IPS-18a (cell line): ENCODE data around the gene AKAP13.
"Not testable (repeated sequence)": the region's sequence is repeated elsewhere in the genome, so short reads cannot be mapped to it uniquely, and the experiment has no call there.

ENCODE experiments used
- H3K27ac ChIP-seq: one replicate; pipeline ENCODE4 v1.5.1; 2013; ENCODE audit warnings: low read length
- H3K27me3 ChIP-seq: one replicate; pipeline ENCODE4 v1.6.1; 2013; ENCODE audit warnings: mild to moderate bottlenecking, low read length; ENCODE audit not compliant: control insufficient read depth, insufficient read depth
- H3K36me3 ChIP-seq: one replicate; pipeline ENCODE4 v1.6.1; 2013; ENCODE audit warnings: low read depth, low read length; ENCODE audit not compliant: control insufficient read depth
- H3K4me1 ChIP-seq: one replicate; pipeline ENCODE4 v1.6.1; 2013; ENCODE audit warnings: low read depth, low read length; ENCODE audit not compliant: control insufficient read depth
- H3K4me3 ChIP-seq: one replicate; pipeline ENCODE4 v1.5.1; 2013; ENCODE audit warnings: low read length
- H3K9ac ChIP-seq: one replicate; pipeline ENCODE4 v1.6.1; 2013; ENCODE audit warnings: mild to moderate bottlenecking, low read length, moderate library complexity
- H3K9me3 ChIP-seq: one replicate; pipeline ENCODE4 v1.6.1; 2013; ENCODE audit warnings: low read depth, low read length; ENCODE audit not compliant: control insufficient read depth

The AKAP13 gene

DNA sequence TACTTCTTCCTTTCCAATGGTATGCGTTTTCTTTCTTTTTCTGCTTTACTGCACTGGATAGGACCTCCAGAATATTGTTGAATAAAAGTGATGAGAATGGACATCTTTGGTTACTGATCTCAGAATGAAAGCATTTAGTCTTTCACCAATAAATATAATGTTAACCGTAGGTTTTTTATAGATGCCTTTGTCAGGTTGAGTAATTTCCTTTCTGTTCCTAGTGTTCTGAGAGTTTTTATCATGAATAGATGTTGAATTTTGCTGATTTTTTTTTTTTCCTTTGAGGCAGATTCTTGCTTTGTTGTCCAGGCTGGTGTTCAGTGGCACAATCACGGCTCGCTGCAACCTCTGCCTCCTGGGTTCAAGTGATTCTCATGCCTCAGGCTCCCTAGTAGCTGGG lies 255.9 kb downstream of the AKAP13 start:
- Histone ChIP-seq H3K27me3 (no peaks in the 10 kb centered on the region), H3K4me3 (no peak overlapping the region), H3K9ac (no peak overlapping the region), H3K36me3 (peaks cover 10% of the 10 kb centered on the region), H3K9me3 (no peaks in the 10 kb centered on the region), H3K27ac (no peak overlapping the region), H3K4me1 (no peaks in the 10 kb centered on the region)

DNA sequence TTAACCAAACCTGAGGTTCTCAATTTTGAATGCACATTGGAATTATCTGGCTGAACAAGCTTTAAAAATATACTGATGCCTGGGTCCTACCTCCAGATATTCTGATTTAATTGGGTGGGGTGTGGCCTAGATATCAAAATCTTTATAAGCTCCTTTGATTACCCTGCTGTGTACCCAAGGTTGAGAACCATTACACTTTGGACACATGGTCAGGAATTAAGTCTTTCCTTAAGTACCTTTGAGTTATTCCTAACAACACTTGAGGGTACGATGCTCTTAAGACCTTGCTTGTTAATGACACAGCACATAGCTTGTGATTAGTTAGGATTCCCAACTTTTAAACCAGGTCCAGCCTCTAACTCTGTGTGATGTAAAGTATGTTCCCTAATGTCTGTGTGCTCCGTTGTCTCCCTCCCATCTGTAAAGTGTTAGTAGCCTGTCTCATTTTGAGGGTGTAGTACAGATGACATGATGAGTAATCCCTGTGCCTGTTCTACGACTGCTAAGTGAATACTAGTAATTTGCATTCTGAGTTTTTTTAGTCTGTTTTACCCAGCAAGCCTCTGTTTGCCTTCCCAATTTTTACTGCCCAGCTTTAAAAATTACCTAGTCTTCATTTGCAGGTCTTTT lies 259.5 kb downstream of the AKAP13 start:
- Histone ChIP-seq H3K9me3 (no peaks in the 10 kb centered on the region), H3K4me3 (no peak overlapping the region), H3K9ac (no peak overlapping the region), H3K4me1 (no peaks in the 10 kb centered on the region), H3K36me3 (peaks cover 14% of the 10 kb centered on the region), H3K27me3 (no peaks in the 10 kb centered on the region), H3K27ac (no peak overlapping the region)

DNA sequence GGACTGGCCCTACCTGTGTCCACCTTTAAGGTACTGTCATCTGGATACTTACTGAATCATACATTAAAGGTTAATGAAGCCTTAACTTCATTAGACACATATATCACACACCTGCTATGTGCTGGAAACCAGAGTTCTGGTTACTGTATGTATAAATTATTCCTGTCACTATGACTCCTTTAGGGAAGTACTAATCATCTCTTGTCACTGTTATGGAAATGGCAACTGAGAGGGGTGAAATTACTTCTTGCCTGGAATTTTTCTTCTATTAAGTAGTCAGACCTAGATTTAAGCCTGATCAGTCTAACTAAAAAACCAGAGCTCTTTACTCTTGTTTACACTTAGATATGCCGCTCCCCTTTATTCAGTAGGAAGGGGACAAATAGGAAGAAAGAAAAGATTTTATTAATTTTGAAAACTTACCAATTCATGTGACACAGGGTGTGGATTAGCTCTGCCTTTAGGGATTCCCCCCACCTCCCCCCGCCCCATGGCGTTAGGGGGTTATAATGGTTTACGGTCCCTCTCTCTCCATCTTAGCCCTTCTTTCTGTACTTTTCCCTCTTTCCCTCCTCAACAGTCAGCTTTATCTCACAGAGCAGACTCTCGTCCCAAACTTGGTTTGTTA lies 261.8 kb downstream of the AKAP13 start:
- no peak overlapping the region for H3K9ac ChIP-seq
- no peaks in the 10 kb centered on the region for H3K4me1 ChIP-seq
- H3K36me3 ChIP-seq, result peaks cover 14% of the 10 kb centered on the region
- H3K27me3 ChIP-seq, result no peaks in the 10 kb centered on the region
- no peaks in the 10 kb centered on the region for H3K9me3 ChIP-seq
- H3K27ac ChIP-seq, result no peak overlapping the region
- no peak overlapping the region for H3K4me3 ChIP-seq

DNA sequence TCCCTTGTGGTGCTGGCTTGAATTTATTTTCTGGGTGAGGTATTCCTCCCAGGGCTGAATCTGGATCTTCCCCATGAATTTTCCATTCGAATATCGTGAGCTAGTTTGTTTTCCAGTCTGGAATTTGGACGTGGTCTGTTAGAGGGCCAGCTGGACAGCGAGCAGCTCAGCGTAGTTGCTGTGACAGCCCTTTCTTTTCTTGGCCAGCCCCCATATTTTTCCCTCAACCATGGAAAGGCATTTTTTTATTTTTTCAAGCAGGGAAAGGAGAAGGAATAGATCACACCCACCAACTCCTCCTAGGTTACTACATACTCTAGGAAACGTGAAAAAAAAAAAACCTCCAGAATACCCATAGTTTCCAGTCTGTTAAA lies 262.3 kb downstream of the AKAP13 start:
- no peaks in the 10 kb centered on the region for H3K9me3 ChIP-seq
- no peak overlapping the region for H3K4me3 ChIP-seq
- H3K9ac ChIP-seq, result no peak overlapping the region
- H3K4me1 ChIP-seq, result no peaks in the 10 kb centered on the region
- no peaks in the 10 kb centered on the region for H3K27me3 ChIP-seq
- peaks cover 14% of the 10 kb centered on the region for H3K36me3 ChIP-seq
- no peak overlapping the region for H3K27ac ChIP-seq

DNA sequence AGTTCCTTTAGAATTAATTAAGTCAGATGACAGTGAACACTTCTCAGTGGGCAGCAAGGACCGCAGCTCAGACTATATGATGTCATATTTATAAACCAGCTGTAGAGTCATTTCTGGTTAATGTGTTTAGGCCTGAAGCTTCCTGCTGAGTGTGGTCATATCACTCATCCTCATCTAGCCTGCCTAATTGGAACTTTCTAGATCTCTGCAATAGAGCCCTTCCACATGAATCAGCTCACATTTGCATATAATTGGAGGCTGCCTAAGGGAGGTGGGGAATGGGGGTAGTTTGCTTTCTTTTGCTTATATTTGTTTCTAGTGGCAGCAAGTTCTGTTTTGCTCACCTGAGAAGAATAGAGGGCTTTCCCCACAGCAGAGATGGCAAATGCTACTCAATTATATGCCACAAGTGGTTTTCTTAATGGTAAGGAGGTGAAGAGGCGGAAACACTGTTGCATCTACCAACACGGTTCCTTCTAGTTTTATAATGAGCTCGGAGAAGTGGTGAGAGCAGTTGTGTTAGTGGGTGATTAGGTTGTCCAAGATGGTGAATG lies 266.2 kb downstream of the AKAP13 start:
- peaks cover 3% of the 10 kb centered on the region for H3K36me3 ChIP-seq
- no peak overlapping the region for H3K9ac ChIP-seq
- H3K4me1 ChIP-seq, result no peaks in the 10 kb centered on the region
- H3K27me3 ChIP-seq, result no peaks in the 10 kb centered on the region
- H3K4me3 ChIP-seq, result no peak overlapping the region
- no peaks in the 10 kb centered on the region for H3K9me3 ChIP-seq
- no peak overlapping the region for H3K27ac ChIP-seq

DNA sequence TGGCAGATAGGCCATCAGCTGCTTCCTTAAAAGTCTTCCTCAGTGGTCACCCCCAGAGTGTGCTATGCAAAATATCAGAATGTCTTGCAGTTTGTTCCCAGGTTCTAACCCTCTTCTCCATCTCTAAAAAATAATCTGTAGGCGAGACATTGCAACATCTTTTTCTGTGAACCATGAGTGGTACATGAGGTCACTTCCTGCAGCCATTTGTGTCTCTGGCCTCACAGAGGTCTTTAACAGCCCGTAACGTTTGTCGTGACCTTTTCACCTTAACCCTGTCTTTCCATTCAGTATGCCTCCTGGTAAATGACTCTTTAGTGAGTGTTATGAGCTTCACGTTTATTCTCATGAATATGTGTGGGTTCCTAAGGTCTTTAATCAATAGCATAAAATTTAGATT lies 269.0 kb downstream of the AKAP13 start:
- H3K27me3 ChIP-seq, result no peaks in the 10 kb centered on the region
- H3K4me3 ChIP-seq, result no peak overlapping the region
- no peak overlapping the region for H3K9ac ChIP-seq
- no peaks in the 10 kb centered on the region for H3K4me1 ChIP-seq
- no peak overlapping the region for H3K27ac ChIP-seq
- no peaks in the 10 kb centered on the region for H3K36me3 ChIP-seq
- H3K9me3 ChIP-seq, result no peaks in the 10 kb centered on the region

DNA sequence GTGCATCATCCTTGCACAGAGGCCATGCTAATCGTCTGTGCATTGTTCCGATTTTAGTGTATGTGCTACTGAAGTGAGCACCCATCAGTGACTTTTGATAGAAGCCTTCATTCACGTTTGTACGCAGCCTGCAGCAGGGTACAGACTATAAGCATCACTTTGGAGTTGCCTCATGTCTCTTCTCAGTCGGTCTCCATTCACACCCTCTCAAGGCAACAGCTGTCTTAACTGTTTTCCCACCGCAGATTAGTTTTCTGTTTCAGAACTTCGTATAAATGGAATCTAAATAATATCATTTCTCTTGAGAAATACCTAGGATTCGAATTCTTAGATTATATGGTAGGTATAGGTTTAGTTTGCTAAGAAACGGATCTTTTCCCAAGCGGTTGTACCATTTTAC lies 271.1 kb downstream of the AKAP13 start:
- Histone ChIP-seq H3K27ac (no peak overlapping the region), H3K9ac (no peak overlapping the region), H3K9me3 (no peaks in the 10 kb centered on the region), H3K27me3 (no peaks in the 10 kb centered on the region), H3K36me3 (no peaks in the 10 kb centered on the region), H3K4me1 (no peaks in the 10 kb centered on the region), H3K4me3 (no peak overlapping the region)

DNA sequence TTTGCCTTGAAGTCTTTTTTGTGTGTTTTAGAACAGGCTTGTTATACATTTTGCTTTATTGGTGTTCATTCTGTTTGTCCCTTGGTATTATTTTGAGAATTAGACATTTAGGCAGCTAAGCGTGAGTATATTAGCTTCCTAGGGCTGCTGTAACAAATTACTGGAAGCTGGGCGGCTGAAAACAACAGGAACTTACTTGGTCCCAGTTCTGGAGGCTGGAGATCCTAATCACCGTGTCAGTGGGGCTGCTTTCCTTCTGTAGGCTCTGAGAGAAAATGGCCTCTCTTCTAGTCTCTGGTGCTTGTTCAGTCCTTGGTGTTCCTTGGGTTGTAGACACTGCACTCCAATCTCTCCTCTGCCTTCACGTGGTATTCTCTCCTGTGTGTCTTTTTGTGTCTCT lies 272.1 kb downstream of the AKAP13 start:
- H3K9ac ChIP-seq, result no peak overlapping the region
- H3K27ac ChIP-seq, result no peak overlapping the region
- H3K4me3 ChIP-seq, result no peak overlapping the region
- H3K9me3 ChIP-seq, result no peaks in the 10 kb centered on the region
- H3K27me3 ChIP-seq, result no peaks in the 10 kb centered on the region
- H3K36me3 ChIP-seq, result peaks cover under 1% of the 10 kb centered on the region
- H3K4me1 ChIP-seq, result no peaks in the 10 kb centered on the region

DNA sequence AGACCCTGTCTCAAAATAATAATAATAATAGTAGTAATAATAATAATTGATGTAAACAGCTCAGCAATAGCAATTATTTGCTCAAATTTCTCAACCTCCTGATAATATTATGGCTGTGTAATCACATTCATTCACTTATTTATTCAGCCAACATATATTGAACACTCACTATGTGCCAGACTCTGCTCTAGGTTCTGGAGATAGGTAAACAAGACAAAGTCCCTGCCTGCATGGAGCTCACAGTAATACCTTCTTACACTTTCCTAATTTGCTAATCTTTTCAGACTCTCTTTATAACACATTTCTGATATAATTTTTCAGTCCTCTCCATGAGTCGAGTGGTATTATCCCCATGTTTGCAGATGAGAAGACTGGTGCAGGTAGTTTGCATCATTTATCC lies 276.7 kb downstream of the AKAP13 start:
- peaks cover 3% of the 10 kb centered on the region for H3K36me3 ChIP-seq
- no peaks in the 10 kb centered on the region for H3K9me3 ChIP-seq
- H3K9ac ChIP-seq, result no peak overlapping the region

DNA sequence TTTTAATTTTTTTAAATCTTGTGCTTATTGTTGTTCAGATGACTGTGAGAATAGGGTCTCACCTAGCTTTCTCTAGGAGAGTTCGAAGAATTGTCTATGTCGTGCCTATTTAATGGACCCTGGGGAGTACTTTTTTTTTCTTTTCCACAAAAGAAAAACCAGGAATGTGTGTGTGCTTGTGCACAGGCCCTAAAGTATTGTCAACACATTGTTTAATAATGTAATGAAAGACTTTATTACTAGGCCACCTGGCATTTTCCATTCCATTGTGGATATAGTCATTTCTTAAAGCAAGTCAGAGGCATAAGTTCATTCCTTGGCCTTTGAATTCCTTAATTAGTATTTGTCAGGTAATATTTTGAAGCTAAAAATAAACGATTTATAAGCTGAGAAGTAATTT lies 278.4 kb downstream of the AKAP13 start:
- Histone ChIP-seq H3K9me3 (no peaks in the 10 kb centered on the region), H3K27me3 (no peaks in the 10 kb centered on the region), H3K36me3 (peaks cover 3% of the 10 kb centered on the region), H3K9ac (no peak overlapping the region), H3K27ac (no peak overlapping the region), H3K4me3 (no peak overlapping the region), H3K4me1 (no peaks in the 10 kb centered on the region)

More for the DNA sequence above, 276.7 kb downstream of the AKAP13 start:
- H3K27me3 ChIP-seq, result no peaks in the 10 kb centered on the region
- no peak overlapping the region for H3K4me3 ChIP-seq
- H3K4me1 ChIP-seq, result no peaks in the 10 kb centered on the region
- H3K27ac ChIP-seq, result no peak overlapping the region

DNA sequence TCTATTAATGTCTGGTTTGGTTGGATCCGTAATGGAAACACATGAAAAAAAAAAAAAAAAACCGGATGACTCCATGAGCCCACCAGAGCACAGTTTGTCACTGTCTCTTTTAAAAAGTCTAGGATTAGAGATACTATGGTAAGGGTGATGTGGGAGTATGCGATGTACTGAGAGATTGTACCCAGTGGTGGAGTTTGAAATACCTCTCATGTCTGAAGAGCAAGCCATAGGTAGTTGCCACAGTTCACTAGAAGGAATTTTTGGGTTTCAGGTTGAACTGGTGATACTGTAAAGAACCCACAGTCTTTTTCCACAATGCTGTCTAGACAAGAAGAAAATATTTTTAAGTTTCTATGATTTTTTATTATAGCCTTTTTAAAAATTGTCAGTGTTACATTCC lies 281.5 kb downstream of the AKAP13 start:
- H3K4me3 ChIP-seq, result no peak overlapping the region
- H3K36me3 ChIP-seq, result peaks cover 9% of the 10 kb centered on the region
- no peak overlapping the region for H3K27ac ChIP-seq
- H3K27me3 ChIP-seq, result no peaks in the 10 kb centered on the region
- H3K4me1 ChIP-seq, result no peaks in the 10 kb centered on the region
- no peak overlapping the region for H3K9ac ChIP-seq
- H3K9me3 ChIP-seq, result no peaks in the 10 kb centered on the region

DNA sequence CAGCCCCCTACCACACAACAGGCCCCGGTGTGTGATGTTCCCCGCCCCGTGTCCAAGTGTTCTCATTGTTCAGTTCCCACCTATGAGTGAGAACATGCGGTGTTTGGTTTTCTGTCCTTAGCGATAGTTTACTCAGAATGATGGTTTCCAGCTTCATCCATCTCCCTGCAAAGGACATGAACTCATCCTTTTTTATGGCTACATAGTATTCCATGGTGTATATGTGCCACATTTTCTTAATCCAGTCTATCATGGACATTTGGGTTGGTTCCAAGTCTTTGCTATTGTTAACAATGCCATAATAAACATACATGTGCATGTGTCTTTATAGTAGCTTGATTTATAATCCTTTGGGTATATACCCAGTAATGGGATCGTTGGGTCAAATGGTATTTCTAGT lies 285.3 kb downstream of the AKAP13 start:
- not testable (repeated sequence) for H3K4me1 ChIP-seq, H3K4me3 ChIP-seq, H3K27ac ChIP-seq, H3K9ac ChIP-seq, H3K9me3 ChIP-seq, H3K27me3 ChIP-seq
- H3K36me3 ChIP-seq, result peaks cover 15% of the 10 kb centered on the region
